Astrocyte of the spinal cord (primary cell): ENCODE measurements around the gene KHDRBS1.

Source experiments
- DNase-seq: peaks from one replicate; pipeline ENCODE4 v3.0.0; 2011; ENCODE audit warnings: low read depth, low spot score
- H3K4me3 ChIP-seq: 2 replicates; pipeline ENCODE4 v1.5.1; 2011; ENCODE audit warnings: low read depth, mild to moderate bottlenecking, low read length, moderate library complexity
- in situ Hi-C: cut with HindIII; loops from 2 replicates; pipeline ENCODE4 v1.10.0; 2017; ENCODE audit warnings: low sequenced_read_pairs
- TF ChIP-seq, protein P1 (sequence below): IDR thresholded peaks from 2 replicates; pipeline ENCODE4 v1.5.1; 2012; ENCODE audit warnings: low read depth, mild to moderate bottlenecking, low read length, inconsistent platforms

Gene KHDRBS1, protein sequence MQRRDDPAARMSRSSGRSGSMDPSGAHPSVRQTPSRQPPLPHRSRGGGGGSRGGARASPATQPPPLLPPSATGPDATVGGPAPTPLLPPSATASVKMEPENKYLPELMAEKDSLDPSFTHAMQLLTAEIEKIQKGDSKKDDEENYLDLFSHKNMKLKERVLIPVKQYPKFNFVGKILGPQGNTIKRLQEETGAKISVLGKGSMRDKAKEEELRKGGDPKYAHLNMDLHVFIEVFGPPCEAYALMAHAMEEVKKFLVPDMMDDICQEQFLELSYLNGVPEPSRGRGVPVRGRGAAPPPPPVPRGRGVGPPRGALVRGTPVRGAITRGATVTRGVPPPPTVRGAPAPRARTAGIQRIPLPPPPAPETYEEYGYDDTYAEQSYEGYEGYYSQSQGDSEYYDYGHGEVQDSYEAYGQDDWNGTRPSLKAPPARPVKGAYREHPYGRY

DNA sequence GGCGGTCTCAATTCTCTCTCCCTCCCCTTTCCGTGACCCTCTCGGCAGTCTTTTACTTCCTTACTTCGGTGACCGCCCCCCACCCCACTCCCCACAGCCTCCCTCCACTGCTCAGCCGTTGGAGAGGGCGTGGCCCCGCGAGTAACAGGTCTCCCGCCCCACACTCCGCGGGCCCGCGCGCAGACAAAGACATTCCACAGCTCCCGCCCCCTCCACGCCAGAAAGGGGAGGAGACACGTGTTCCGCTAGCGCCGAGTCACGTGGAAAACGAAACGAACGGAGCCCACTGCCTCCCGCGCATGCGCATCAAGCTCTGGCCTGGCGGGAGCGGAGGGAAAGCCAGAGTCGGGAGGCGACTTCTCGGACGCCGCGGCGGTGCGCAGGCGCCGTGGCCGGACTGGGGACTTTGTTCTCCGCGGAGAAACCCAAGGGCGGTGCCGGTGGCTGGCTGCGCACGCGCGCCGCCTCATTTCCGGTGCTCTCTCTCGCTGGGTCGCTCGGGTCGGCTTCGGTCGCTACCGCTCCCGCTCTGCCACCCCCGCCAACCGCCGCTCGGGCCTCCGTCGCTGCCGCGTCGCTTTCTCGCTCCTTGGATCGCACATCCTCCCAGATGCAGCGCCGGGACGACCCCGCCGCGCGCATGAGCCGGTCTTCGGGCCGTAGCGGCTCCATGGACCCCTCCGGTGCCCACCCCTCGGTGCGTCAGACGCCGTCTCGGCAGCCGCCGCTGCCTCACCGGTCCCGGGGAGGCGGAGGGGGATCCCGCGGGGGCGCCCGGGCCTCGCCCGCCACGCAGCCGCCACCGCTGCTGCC is at the start of gene KHDRBS1:
TSS of gene KHDRBS1 (plus strand) at position 483 of the 813 bp plus-strand sequence. CDS start at position 611, 128 bp downstream.
- in situ Hi-C loops, result no loop called here
- DNase-seq, result peak; percentile 99
- TF ChIP-seq, protein P1, sequence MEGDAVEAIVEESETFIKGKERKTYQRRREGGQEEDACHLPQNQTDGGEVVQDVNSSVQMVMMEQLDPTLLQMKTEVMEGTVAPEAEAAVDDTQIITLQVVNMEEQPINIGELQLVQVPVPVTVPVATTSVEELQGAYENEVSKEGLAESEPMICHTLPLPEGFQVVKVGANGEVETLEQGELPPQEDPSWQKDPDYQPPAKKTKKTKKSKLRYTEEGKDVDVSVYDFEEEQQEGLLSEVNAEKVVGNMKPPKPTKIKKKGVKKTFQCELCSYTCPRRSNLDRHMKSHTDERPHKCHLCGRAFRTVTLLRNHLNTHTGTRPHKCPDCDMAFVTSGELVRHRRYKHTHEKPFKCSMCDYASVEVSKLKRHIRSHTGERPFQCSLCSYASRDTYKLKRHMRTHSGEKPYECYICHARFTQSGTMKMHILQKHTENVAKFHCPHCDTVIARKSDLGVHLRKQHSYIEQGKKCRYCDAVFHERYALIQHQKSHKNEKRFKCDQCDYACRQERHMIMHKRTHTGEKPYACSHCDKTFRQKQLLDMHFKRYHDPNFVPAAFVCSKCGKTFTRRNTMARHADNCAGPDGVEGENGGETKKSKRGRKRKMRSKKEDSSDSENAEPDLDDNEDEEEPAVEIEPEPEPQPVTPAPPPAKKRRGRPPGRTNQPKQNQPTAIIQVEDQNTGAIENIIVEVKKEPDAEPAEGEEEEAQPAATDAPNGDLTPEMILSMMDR, result no peak
- peak within 1 kb of the TSS; percentile 98 for H3K4me3 ChIP-seq

DNA sequence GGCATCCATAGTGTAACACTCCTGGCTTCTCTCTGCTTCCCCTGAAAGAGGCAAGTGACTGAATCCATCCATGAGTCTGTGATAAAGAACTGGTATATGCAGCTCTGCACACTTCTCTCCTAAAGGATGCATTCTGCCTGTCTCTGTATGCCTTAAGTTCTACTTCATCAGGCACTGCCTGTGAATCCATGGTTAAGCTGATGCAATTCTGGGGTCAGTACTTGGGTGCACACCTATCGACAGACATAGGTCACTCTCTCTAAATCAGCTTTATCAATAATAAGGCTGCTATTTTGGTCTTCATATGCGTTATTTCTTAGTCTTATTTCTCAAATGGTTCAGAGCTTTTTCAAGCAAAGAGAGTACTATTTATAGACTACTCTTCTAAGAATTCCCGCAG is 42.8 kb upstream of the KHDRBS1 start:
- TF ChIP-seq, protein P1, result no peak
- DNase-seq, result no peak
- in situ Hi-C loops, result no loop called here
- no peak overlapping the region for H3K4me3 ChIP-seq

DNA sequence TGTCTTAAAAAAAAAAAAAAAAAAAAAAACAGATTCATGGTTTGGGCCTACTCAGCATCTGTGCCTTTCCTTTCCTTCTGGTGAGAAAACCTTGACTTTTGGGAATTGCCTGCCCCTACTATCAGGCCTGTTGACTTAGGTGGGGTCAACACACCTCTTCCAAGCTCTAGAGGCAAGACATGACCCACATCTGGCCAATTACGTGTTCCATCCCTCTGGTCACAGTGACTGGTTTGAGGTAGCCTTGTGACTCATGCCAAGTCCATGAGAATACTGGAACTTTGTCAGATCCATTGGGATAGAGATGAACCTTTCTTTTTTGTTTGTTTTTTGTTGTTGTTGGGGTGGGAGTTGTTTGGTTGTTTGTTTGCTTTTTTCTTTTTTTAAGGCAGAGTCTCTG is 37.3 kb upstream of the KHDRBS1 start:
- H3K4me3 ChIP-seq, result no peak overlapping the region
- DNase-seq, result no peak
- in situ Hi-C loops, result no loop called here
- TF ChIP-seq, protein P1, result no peak

DNA sequence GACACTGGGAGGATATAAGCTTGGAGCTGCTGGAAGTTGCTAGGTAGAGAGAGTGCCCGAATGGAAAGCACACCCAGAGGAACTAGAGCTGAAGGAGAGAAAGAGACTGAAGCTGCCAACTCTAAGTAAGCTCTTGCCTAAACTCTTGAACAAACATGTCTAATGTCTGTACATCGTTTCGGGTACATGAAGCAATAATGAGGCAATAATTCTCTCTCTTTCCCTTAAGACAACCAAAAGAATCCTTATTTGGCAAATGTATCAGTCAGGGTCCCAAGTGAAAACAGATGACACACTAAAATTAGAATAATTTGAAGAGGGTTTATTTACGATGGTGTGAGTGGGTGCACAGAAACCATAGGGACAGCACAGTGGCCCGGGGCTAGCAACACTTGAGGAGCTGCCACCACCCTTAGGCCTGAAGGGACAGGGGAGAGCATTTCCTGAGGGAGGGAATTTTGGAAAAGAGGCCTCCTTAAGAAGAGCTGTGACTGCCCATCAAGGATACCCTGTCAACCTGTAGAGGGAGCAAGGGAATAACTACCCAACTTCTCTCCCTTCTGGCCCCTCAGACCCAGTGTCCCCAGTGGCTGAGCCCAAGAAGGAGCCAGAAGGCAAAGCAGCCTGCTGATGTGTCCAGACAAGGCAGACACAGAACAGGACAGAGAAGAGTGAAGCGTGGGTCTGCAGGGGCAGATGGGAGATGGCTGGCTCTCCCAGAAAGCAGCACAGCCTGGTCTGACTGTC is 36.1 kb upstream of the KHDRBS1 start:
- no peak overlapping the region for H3K4me3 ChIP-seq
- in situ Hi-C loops, result no loop called here
- TF ChIP-seq, protein P1, result peak; percentile 50
- peak; percentile 20 for DNase-seq

DNA sequence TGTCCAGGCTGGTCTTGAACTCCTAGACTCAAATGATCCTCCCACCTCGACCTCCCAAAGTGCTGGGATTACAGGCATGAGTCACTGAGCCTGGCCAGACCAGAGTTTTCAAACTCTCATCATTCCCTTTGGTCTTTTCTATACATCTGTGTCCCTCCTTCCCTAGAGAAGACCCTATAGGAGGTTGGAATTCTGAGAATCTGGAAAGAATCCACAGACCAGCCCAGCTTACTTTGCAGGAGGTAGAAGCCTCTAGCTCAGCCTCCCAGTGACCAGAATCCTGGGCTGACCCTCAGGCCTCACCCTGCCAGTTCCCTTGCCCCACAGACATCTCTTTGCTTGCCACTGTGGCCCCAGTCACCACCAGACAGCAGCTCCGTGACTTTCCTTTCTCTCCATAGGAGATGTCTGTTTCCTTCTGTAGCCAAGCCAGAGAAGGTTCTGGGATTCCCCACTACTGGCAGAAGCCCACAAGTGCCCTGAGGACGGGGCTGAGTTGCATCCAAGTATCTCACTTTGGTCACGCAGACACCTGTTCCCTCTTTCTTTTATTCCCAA is 34.7 kb upstream of the KHDRBS1 start:
- no peak for DNase-seq
- TF ChIP-seq, protein P1, result no peak
- H3K4me3 ChIP-seq, result no peak overlapping the region
- in situ Hi-C loops, result no loop called here
